NCI-H446 (cell line): ENCODE results near the gene CASP6.
A peak's percentile ranks its signal among the peaks of the same experiment; 100 is the strongest.

Experiments used
- DNase-seq, 2 experiments: peaks; one replicate each; lab custom pipeline; 2025; lab: John Stamatoyannopoulos, UW

CASP6 gene

DNA sequence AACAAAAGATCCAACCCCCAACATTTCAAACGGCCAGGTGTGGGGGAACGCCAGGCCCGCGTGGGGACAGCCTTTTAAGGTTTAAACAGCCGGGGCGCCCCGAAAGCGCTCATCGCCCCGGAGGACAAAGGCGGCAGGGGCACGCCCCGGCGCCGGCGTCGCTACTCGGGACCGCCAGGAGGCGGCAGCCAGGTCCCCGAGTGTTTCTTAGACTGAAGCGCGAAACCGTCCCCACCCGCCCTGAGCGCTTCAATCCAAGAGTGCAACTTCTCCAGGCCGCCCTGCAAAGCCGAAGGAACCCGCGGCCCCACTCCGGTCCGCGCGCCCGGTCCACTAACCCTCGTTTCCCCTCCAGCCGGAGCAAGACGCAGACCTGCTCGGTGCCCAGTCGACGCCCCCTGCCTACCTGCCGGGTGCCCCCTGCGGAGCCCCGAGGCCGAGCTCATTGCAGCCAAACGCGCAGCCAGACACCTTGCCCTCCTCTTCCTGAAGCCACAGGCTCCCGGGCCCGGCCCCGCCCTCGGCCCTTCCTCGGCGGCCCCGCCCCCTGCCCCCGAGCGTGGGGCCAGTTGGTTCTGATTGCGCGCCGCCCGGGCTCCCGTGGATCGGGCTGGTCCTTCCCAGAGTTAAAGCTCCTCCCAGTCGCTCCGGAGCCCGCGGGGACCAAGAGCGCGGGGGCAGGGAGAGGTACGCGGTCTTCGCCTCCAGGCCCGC, at the start of gene CASP6:
Gene CASP6 (minus strand): TSS at position 496 of the 714 bp plus-strand sequence. CDS start 50 bp downstream, at position 446.
- peak in 1 of 2 experiments; percentile 61 for DNase-seq

DNA sequence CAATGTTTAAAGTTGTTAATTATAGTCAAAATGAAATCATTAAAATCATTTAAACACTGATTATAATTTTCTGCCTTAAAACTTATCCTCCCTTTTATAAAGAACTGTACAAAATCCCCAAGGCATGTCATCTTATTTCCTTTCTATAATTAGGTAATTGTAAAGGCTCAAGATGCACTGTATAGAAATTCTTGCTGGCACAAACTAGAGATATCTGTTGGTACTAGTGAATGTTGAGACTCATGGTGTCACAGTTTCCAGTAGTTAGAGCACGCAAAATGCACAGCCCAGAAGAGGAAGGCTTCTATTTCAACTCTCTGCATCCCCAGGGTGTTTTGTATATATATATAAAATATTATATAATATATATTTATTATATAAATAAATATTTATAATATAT, 49.3 kb upstream of the CASP6 start:
- no peak for DNase-seq

- no peak for DNase-seq
Observed at GRCh38 chr4:109751852-109752251, 48.6 kb upstream of the CASP6 start.

GRCh38 chr4:109750652-109751244, 47.5 kb upstream of the CASP6 start:
- DNase-seq, result no peak

DNA sequence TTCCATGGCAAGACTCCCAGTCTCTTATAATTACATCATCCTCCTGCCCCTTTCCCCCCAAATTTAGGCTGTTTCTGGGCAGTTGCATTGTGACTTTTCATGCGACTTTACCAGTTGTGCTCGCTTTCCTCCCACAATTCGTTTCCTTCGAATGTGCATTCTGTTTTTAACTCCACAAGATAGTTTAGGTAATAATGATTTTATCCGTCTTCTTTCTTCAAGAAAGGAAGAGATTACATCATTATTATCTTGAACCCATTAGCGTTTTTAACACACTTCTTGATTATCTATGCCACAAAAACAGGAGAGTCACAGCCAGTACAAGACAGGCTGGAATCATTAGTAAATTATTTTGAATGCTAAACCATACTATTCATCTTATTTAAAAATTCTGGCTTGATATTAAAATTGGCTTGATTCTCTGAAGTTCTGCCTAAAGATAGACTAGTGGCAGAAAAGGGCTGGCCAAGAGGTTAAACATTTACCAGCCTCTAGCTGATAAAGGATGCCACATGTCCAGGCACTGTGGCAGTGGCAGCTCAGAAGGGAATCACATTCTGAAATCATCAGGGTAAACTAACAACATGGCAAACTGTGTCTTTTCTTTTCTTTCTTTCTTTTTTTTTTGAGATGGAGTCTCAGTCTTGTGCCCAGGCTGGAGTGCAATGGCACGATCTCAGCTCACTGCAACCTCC, 46.3 kb upstream of the CASP6 start:
- DNase-seq, result no peak

DNA sequence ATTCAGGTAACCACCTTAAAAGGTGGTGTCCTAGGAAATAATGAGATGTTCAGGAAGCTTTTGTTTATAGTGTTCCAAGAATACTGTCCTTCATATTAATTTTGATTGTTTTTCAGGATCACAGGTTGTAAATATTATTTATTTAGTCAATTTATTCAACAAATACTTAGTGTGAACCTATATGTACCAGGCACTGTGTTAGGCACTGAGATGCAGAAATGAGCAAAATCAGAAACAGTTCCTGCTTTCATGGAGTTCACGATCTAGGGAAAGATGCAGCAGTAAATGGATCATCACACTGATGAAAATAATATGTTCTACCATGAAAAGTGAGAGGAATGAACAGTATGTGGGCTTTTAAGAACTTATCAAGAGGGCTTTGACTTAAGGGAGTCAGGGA, 44.9 kb upstream of the CASP6 start:
- DNase-seq, result no peak

GRCh38 chr4:109746728-109747127, 43.5 kb upstream of the CASP6 start:
- DNase-seq, result no peak

DNA sequence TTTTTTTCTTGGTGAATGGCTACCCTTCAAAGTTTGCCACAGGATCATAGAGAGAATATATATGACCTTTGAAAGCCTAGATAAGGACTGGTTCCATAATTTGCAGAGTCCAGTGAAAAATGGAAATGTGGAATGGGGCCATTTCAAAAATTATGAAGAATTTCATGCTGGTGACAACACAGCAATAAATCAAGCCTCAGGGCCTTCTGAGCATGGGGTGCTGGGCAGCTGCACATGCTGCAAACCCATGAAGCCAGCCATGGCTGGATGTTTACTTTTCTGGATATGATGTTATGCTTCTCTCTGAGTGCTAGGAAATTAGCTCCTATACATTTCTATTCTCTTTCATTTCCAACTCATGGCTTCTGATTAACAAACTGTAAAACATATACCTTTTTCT, 42.6 kb upstream of the CASP6 start:
- no peak for DNase-seq

- DNase-seq, result no peak
Observed at GRCh38 chr4:109739547-109739946, 36.3 kb upstream of the CASP6 start.

GRCh38 chr4:109738104-109738872, 35.0 kb upstream of the CASP6 start:
- DNase-seq, result no peak

DNA sequence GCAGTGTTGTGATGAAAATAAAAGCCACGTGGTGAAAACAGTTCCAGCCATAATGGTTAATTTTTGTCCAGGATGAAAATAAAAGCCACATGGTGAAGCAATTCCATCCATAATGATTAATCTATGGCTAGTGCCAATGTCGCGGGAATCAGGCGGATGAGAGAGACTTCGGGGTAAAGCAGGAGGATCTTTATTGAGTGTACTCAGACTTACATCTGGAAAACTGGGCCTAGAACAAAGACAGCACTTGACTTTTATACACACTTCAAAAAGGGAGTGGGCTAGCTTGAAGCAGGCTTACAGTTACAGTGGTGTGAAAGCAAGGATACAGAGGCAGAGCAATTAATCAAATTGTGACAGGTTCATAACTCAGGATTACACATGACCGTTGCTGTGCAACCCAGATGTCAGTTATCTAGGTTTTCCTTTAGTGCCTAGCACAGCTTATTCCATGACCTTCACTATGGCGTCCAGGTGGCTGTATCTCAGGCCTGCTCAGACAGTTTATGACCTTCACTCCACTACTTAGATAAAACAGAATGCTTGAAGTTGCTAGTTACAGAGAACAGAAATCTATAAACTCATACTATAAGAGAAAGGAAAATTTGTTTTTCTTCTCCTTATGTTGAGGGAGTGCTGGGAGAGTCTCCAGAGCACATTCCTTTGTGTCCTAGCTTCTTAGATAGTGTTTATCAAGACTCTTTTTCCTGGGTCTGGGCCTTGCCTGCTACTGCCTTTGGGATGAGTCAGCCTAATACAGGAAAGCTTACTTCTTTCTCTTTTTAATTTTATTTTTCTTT, 32.5 kb upstream of the CASP6 start:
- no peak for DNase-seq

DNA sequence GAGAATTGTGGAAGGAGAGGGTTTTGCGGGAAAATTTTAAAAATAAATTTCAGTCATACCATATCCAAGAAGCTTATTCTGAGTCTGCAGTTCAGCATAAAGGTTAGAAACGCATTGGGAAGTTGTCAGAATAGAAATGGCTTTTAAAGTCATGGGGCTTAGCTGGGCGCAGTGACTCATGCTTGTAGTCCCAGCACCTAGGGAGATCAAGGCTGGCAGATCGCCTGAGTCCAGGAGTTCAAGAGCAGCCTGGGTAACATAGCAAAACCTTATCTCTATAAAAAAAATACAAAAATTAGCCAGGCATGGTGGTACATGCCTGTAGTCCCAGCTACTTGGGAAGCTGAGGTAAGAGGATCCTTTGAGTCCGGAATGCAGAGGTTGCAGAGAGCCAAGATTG, 30.5 kb upstream of the CASP6 start:
- no peak for DNase-seq

GRCh38 chr4:109730619-109731545, 27.6 kb upstream of the CASP6 start:
- DNase-seq, result no peak

- DNase-seq, result peak; percentile 33 to 63
Observed at GRCh38 chr4:109729718-109730618, 26.7 kb upstream of the CASP6 start, which contains the start of gene PLA2G12A. TSS of gene PLA2G12A (minus strand) at chr4:109730070. CDS start at chr4:109729809, 261 bp downstream.

DNA sequence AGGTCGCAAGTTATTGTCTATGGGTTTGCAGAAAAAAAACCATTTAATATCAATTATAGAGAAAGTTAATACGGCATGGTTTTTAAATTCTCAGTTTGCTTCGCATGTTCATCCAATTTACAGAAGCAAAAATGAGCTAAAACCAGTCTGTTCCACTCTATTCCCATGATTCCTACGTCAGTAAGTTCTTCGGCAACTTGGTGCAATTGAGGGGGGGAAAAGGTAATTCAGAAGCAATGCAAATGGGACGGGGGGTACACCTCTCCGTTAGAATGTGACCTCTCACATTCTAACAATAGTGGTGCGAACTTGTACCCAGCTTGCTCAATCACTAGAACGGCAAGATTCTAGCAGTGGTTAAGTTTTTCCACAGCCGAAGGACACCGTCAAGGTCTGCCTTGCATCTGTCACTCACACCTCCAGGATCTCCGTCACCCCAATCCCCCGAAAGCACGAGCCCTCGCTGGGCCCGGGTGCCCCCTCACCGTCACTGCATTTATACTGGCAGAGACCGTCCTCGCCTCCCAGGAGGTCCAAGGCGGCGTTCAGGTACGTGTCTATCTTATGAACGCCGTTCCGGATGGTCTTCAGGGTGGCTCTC, 26.0 kb upstream of the CASP6 start:
- DNase-seq, result no peak

DNA sequence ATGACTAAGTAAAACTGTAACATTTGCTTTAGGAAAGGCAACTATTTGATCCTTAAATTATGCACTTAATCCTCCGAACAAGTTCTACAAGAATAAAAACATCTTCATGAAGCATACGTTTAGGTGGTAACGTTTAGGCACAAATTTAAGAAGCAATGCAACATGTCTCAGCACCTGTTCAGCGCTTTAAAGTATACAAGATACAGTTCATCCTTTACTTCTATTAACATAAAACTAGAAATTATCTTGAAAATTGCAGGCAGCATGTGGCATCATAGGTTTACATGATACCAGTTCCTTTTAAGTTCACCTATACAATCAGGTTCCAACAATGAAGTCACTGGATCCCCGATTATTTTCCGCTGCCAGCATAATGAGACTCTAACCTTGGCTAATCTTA, 25.1 kb upstream of the CASP6 start:
- DNase-seq, result no peak

GRCh38 chr4:109723110-109723509, 19.9 kb upstream of the CASP6 start:
- DNase-seq, result no peak

GRCh38 chr4:109722357-109722756, 19.1 kb upstream of the CASP6 start:
- DNase-seq, result no peak

DNA sequence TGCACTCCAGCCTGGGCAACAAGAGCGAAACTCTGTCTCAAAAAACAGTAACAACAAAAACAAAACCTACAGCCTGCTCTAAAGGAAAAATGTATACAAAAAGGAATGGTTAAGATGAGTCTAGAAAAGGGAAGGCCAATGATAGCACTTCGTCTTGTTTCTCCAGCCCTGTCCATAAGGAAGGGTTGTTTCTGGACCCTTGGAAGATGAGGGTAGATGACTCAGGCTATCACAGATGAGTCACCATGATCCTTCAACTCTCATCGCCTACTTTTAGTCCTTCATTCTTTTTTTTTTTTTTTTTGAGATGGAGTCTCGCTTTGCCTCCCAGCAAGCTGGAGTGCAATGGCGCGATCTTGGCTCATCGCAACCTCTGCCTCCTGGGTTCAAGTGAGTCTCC, 17.8 kb upstream of the CASP6 start:
- DNase-seq, result no peak
